ENCODE measurements around the gene ACADSB.

ACADSB gene

DNA sequence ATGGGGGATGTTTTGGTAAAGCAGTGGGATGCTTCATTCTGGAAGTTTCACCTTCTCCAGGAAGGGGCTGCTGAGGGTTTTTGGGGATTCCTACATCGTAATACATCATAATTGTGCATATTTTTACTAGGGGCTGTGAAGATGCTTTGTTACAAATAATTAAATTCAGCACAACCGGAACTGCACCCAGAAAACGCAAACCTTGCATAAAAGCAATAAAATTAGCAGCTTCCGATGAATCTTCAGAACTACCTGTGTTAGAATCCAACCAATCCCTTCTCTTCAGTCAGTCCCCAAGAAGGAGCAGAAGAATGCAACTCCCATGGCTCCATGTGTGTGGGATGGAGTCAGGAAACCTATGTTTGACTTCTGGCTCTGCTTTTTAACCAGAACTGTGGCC lies 78.5 kb downstream of the ACADSB start:
- H2AFZ ChIP-seq (ENCODE audit: insufficient read depth, low read length, poor library complexity): no peak overlapping the region
- H2BK12ac ChIP-seq (ENCODE audit: low read length): no peak overlapping the region
- H3K27ac ChIP-seq (ENCODE audit: low read depth, low read length): no peak overlapping the region
- no peaks in the 10 kb centered on the region for H3K36me3 ChIP-seq (ENCODE audit: control insufficient read depth in 1 of 2, insufficient read depth in 2 of 2, low read length in 2 of 2)
- no peaks in the 10 kb centered on the region for H3K4me1 ChIP-seq (ENCODE audit: control insufficient read depth in 1 of 2, insufficient read depth in 2 of 2, low read length in 2 of 2)
- H3K9me3 ChIP-seq (ENCODE audit: insufficient read depth, low read depth, low read length): no peaks in the 10 kb centered on the region
- H3K18ac ChIP-seq (ENCODE audit: low read length): no peak overlapping the region
- H4K8ac ChIP-seq (ENCODE audit: low read depth, low read length): no peak overlapping the region
- H3K27me3 ChIP-seq (ENCODE audit: insufficient read depth, low read length): no peaks in the 10 kb centered on the region
- no peak overlapping the region for H4K12ac ChIP-seq (ENCODE audit: low read depth, low read length)
- no peaks in the 10 kb centered on the region for H3K79me1 ChIP-seq (ENCODE audit: low read length)
- H3K4me2 ChIP-seq (ENCODE audit: low read length): no peak overlapping the region
- H2BK5ac ChIP-seq (ENCODE audit: low read depth, low read length, poor library complexity): no peak overlapping the region
- H2AK5ac ChIP-seq (ENCODE audit: low read length): no peak overlapping the region
- no peaks in the 10 kb centered on the region for H3K79me2 ChIP-seq (ENCODE audit: control insufficient read depth, insufficient read depth, low read length, poor library complexity)
- no peak overlapping the region for H4K91ac ChIP-seq (ENCODE audit: low read depth, low read length)
- no CpG with 5 or more reads among the region's 4 CpGs for WGBS (ENCODE audit: extremely low coverage, insufficient coverage, insufficient read length)
- H3K9ac ChIP-seq (ENCODE audit: low read length): no peak overlapping the region
- H2BK120ac ChIP-seq (ENCODE audit: insufficient read depth, low read length, poor library complexity): no peak overlapping the region
- no peak overlapping the region for H3K4me3 ChIP-seq (ENCODE audit: low read depth, low read length)
- no peak overlapping the region for H3K23ac ChIP-seq (ENCODE audit: low read length)
- H3K14ac ChIP-seq (ENCODE audit: low read length): no peak overlapping the region
- DNase-seq: no peak
- H3K4ac ChIP-seq (ENCODE audit: low read depth, low read length): no peak overlapping the region

GRCh38 chr10:123087786-123088185 lies 79.0 kb downstream of the ACADSB start:
- H3K9me3 ChIP-seq (ENCODE audit: insufficient read depth, low read depth, low read length): no peaks in the 10 kb centered on the region

DNA sequence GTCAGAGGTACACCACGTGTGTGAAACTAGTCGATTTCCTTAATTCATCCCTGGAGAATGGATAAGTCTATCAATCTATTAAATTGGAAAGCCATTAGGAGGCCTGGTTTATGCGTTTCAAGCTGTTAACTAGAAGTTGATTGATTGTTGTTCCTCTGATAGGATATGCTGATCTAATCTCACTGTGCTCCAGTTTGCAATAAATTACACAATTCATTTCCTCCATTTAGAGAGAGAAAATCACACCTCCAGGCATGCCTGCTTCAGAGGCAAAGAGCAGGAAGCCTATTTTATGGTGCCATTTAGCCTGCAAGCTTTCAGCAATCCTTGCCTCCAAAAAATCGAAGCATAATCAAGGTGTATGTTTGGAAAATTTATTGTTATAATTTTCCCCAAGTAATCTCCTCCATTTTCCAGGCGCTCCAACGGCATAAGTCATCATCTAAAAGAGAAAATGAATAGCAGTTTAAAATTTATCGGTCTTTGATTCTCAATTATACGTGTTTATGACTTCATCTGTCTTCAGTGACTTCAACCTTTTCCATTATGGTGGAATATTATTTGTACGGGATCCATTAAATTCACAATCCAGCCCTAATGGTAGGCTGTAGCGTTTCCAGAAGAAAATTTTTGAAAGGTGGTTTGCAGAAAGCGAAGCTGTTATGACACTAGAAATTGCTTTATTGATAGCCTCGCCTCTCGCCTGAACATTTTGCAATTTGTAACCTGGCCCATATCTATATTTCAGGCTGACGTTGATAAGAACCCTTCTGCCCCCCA lies 84.0 kb downstream of the ACADSB start:
- no peak for DNase-seq
- H2AFZ ChIP-seq (ENCODE audit: insufficient read depth, low read length, poor library complexity): no peak overlapping the region
- peaks cover 3% of the 10 kb centered on the region for H3K27me3 ChIP-seq (ENCODE audit: insufficient read depth, low read length)
- WGBS (ENCODE audit: extremely low coverage, insufficient coverage, insufficient read length): no CpG with 5 or more reads among the region's 14 CpGs
- no peak overlapping the region for H3K27ac ChIP-seq (ENCODE audit: low read depth, low read length)
- H2BK5ac ChIP-seq (ENCODE audit: low read depth, low read length, poor library complexity): no peak overlapping the region
- H4K91ac ChIP-seq (ENCODE audit: low read depth, low read length): no peak overlapping the region
- no peak overlapping the region for H3K4me3 ChIP-seq (ENCODE audit: low read depth, low read length)
- no peak overlapping the region for H2BK12ac ChIP-seq (ENCODE audit: low read length)
- H2BK120ac ChIP-seq (ENCODE audit: insufficient read depth, low read length, poor library complexity): no peak overlapping the region
- no peak overlapping the region for H2AK5ac ChIP-seq (ENCODE audit: low read length)
- H3K18ac ChIP-seq (ENCODE audit: low read length): no peak overlapping the region
- no peaks in the 10 kb centered on the region for H3K79me1 ChIP-seq (ENCODE audit: low read length)
- no peak overlapping the region for H3K4ac ChIP-seq (ENCODE audit: low read depth, low read length)
- no peaks in the 10 kb centered on the region for H3K36me3 ChIP-seq (ENCODE audit: control insufficient read depth in 1 of 2, insufficient read depth in 2 of 2, low read length in 2 of 2)
- no peaks in the 10 kb centered on the region for H3K79me2 ChIP-seq (ENCODE audit: control insufficient read depth, insufficient read depth, low read length, poor library complexity)
- H3K9ac ChIP-seq (ENCODE audit: low read length): no peak overlapping the region
- H3K9me3 ChIP-seq (ENCODE audit: insufficient read depth, low read depth, low read length): peaks cover 4% of the 10 kb centered on the region
- H4K12ac ChIP-seq (ENCODE audit: low read depth, low read length): no peak overlapping the region
- no peak overlapping the region for H3K4me2 ChIP-seq (ENCODE audit: low read length)
- H3K14ac ChIP-seq (ENCODE audit: low read length): no peak overlapping the region
- no peak overlapping the region for H4K8ac ChIP-seq (ENCODE audit: low read depth, low read length)
- no peaks in the 10 kb centered on the region for H3K4me1 ChIP-seq (ENCODE audit: control insufficient read depth in 1 of 2, insufficient read depth in 2 of 2, low read length in 2 of 2)
- no peak overlapping the region for H3K23ac ChIP-seq (ENCODE audit: low read length)

More at GRCh38 chr10:123087786-123088185, 79.0 kb downstream of the ACADSB start:
- no peaks in the 10 kb centered on the region for H3K79me2 ChIP-seq (ENCODE audit: control insufficient read depth, insufficient read depth, low read length, poor library complexity)
- no peaks in the 10 kb centered on the region for H3K4me1 ChIP-seq (ENCODE audit: control insufficient read depth in 1 of 2, insufficient read depth in 2 of 2, low read length in 2 of 2)
- H3K36me3 ChIP-seq (ENCODE audit: control insufficient read depth in 1 of 2, insufficient read depth in 2 of 2, low read length in 2 of 2): no peaks in the 10 kb centered on the region
- no peaks in the 10 kb centered on the region for H3K27me3 ChIP-seq (ENCODE audit: insufficient read depth, low read length)
- no peak overlapping the region for H3K18ac ChIP-seq (ENCODE audit: low read length)
- no peak overlapping the region for H3K9ac ChIP-seq (ENCODE audit: low read length)
- DNase-seq: peak in 1 of 2 donors; percentile 16
- H3K79me1 ChIP-seq (ENCODE audit: low read length): no peaks in the 10 kb centered on the region
- H4K8ac ChIP-seq (ENCODE audit: low read depth, low read length): no peak overlapping the region
- H4K12ac ChIP-seq (ENCODE audit: low read depth, low read length): no peak overlapping the region
- WGBS (ENCODE audit: extremely low coverage, insufficient coverage, insufficient read length): no CpG with 5 or more reads among the region's 3 CpGs
- no peak overlapping the region for H2BK5ac ChIP-seq (ENCODE audit: low read depth, low read length, poor library complexity)
- no peak overlapping the region for H4K91ac ChIP-seq (ENCODE audit: low read depth, low read length)
- no peak overlapping the region for H3K27ac ChIP-seq (ENCODE audit: low read depth, low read length)
- H2AFZ ChIP-seq (ENCODE audit: insufficient read depth, low read length, poor library complexity): no peak overlapping the region
- no peak overlapping the region for H3K4me2 ChIP-seq (ENCODE audit: low read length)
- H3K4ac ChIP-seq (ENCODE audit: low read depth, low read length): no peak overlapping the region
- no peak overlapping the region for H3K4me3 ChIP-seq (ENCODE audit: low read depth, low read length)
- no peak overlapping the region for H3K23ac ChIP-seq (ENCODE audit: low read length)
- H2BK120ac ChIP-seq (ENCODE audit: insufficient read depth, low read length, poor library complexity): no peak overlapping the region
- H2BK12ac ChIP-seq (ENCODE audit: low read length): no peak overlapping the region
- no peak overlapping the region for H3K14ac ChIP-seq (ENCODE audit: low read length)
- no peak overlapping the region for H2AK5ac ChIP-seq (ENCODE audit: low read length)

DNA sequence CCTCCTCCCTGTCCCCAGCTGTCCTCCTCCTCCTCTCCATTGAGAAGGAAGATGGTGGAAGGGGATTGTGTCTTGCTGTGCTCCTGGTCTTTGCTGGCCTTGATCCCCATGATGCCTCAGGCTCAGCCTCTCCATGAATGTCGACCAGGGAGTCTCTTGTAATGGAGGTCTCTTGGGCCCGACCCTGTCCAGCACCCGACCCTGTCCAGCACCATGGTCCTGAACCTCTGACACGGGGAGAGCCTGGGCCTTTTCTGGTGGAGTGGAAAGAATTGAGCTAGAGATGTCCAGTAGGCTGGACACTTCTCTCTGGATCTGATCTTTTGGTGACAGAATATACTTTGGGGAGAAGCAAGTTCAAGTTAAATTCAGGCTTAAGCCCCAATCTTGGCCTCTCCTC lies 84.7 kb downstream of the ACADSB start:
- Histone ChIP-seq H2BK5ac (ENCODE audit: low read depth, low read length, poor library complexity) (no peak overlapping the region), H3K36me3 (ENCODE audit: control insufficient read depth in 1 of 2, insufficient read depth in 2 of 2, low read length in 2 of 2) (no peaks in the 10 kb centered on the region), H3K9me3 (ENCODE audit: insufficient read depth, low read depth, low read length) (peaks cover 4% of the 10 kb centered on the region), H3K27me3 (ENCODE audit: insufficient read depth, low read length) (peaks cover 3% of the 10 kb centered on the region), H3K4me1 (ENCODE audit: control insufficient read depth in 1 of 2, insufficient read depth in 2 of 2, low read length in 2 of 2) (no peaks in the 10 kb centered on the region), H3K4ac (ENCODE audit: low read depth, low read length) (no peak overlapping the region), H4K91ac (ENCODE audit: low read depth, low read length) (no peak overlapping the region), H4K12ac (ENCODE audit: low read depth, low read length) (no peak overlapping the region), H3K23ac (ENCODE audit: low read length) (no peak overlapping the region), H2BK120ac (ENCODE audit: insufficient read depth, low read length, poor library complexity) (no peak overlapping the region), H2BK12ac (ENCODE audit: low read length) (no peak overlapping the region), H3K18ac (ENCODE audit: low read length) (no peak overlapping the region), H3K14ac (ENCODE audit: low read length) (no peak overlapping the region), H2AFZ (ENCODE audit: insufficient read depth, low read length, poor library complexity) (no peak overlapping the region), H3K9ac (ENCODE audit: low read length) (no peak overlapping the region), H4K8ac (ENCODE audit: low read depth, low read length) (no peak overlapping the region), H2AK5ac (ENCODE audit: low read length) (no peak overlapping the region), H3K4me3 (ENCODE audit: low read depth, low read length) (no peak overlapping the region), H3K79me2 (ENCODE audit: control insufficient read depth, insufficient read depth, low read length, poor library complexity) (no peaks in the 10 kb centered on the region), H3K79me1 (ENCODE audit: low read length) (no peaks in the 10 kb centered on the region), H3K27ac (ENCODE audit: low read depth, low read length) (no peak overlapping the region), H3K4me2 (ENCODE audit: low read length) (no peak overlapping the region)
- WGBS (ENCODE audit: extremely low coverage, insufficient coverage, insufficient read length): no CpG with 5 or more reads among the region's 4 CpGs
- no peak for DNase-seq

All from trophoblast cell (in vitro differentiated cells and primary cell).